ENCODE results near the gene DAB2IP.
A peak's percentile ranks its signal among the peaks of the same experiment; 100 is the strongest.

Gene DAB2IP

GRCh38 chr9:121744687-121745395 lies 93.4 kb downstream of the DAB2IP start:
- intact Hi-C loops (cut with DNase I), result loop anchor here (10.0 kb wide), 1 partner anchor 250 kb away; no protein-coding TSS in a partner anchor

GRCh38 chr9:121745396-121745695 lies 93.9 kb downstream of the DAB2IP start:
- intact Hi-C loops (cut with DNase I), result loop anchor here (10.0 kb wide), 1 partner anchor 249 kb away; no protein-coding TSS in a partner anchor
- DNase-seq, result no peak

More at GRCh38 chr9:121744687-121745395, 93.4 kb downstream of the DAB2IP start:
- DNase-seq, result no peak

- intact Hi-C loops (cut with DNase I), result loop anchor here (10.0 kb wide), 1 partner anchor 248 kb away; no protein-coding TSS in a partner anchor
- no peak for DNase-seq
Observed at GRCh38 chr9:121746411-121746810, 95.0 kb downstream of the DAB2IP start.

- intact Hi-C loops (cut with DNase I), result loop anchor here (10.0 kb wide), 1 partner anchor 248 kb away; no protein-coding TSS in a partner anchor
- no peak for DNase-seq
Observed at GRCh38 chr9:121746866-121747265, 95.4 kb downstream of the DAB2IP start.

- DNase-seq, result peak in 4 of 42 donors; percentile 38 to 75 (median 49)
- intact Hi-C loops (cut with DNase I), result loop anchor here (10.0 kb wide), 1 partner anchor 247 kb away; no protein-coding TSS in a partner anchor
Observed at GRCh38 chr9:121748074-121748473, 96.6 kb downstream of the DAB2IP start.

GRCh38 chr9:121748727-121749423 lies 97.4 kb downstream of the DAB2IP start:
- intact Hi-C loops (cut with DNase I), result loop anchor here (10.0 kb wide), 1 partner anchor 246 kb away; no protein-coding TSS in a partner anchor
- peak in 1 of 42 donors; percentile 31 for DNase-seq

- intact Hi-C loops (cut with DNase I), result loop anchor here (10.0 kb wide), 1 partner anchor 245 kb away; no protein-coding TSS in a partner anchor
- DNase-seq, result no peak
Observed at GRCh38 chr9:121749614-121750013, 98.2 kb downstream of the DAB2IP start.

GRCh38 chr9:121750259-121750714 lies 98.9 kb downstream of the DAB2IP start:
- peak in 1 of 42 donors; percentile 52 for DNase-seq
- intact Hi-C loops (cut with DNase I), result no loop called here

GRCh38 chr9:121750715-121751623 lies 99.5 kb downstream of the DAB2IP start:
- intact Hi-C loops (cut with DNase I), result no loop called here
- peak; percentile 44 to 92 (median 84) for DNase-seq

- intact Hi-C loops (cut with DNase I), result no loop called here
- DNase-seq, result no peak
Observed at GRCh38 chr9:121751686-121752445, 100.4 kb downstream of the DAB2IP start.

GRCh38 chr9:121752929-121753328 lies 101.5 kb downstream of the DAB2IP start:
- DNase-seq, result no peak
- intact Hi-C loops (cut with DNase I), result no loop called here

GRCh38 chr9:121753802-121754654 lies 102.6 kb downstream of the DAB2IP start:
- intact Hi-C loops (cut with DNase I), result no loop called here
- DNase-seq, result no peak

GRCh38 chr9:121754655-121755436 lies 103.4 kb downstream of the DAB2IP start:
- no peak for DNase-seq
- intact Hi-C loops (cut with DNase I), result no loop called here

- DNase-seq, result no peak
Observed at GRCh38 chr9:121755581-121755980, 104.1 kb downstream of the DAB2IP start.

GRCh38 chr9:121756474-121757280 lies 105.2 kb downstream of the DAB2IP start:
- DNase-seq, result peak in 18 of 42 donors; percentile 39 to 78 (median 58)
- intact Hi-C loops (cut with DNase I), result no loop called here

More at GRCh38 chr9:121755581-121755980, 104.1 kb downstream of the DAB2IP start:
- intact Hi-C loops (cut with DNase I), result no loop called here

- no peak for DNase-seq
- intact Hi-C loops (cut with DNase I), result no loop called here
Observed at GRCh38 chr9:121757281-121757585, 105.8 kb downstream of the DAB2IP start.
